GM23338 (cell line): Measurements from ENCODE around the gene PSMD2. TPM values are rescaled to one million over a fixed set of nuclear protein-coding genes. Genes with fewer than 3 reads are reported as not detected.

Experiments
- ATAC-seq: fragments of 200-7000 bp; cut with Tn5 transposase; 3 replicates; pipeline ENCODE4 v1.9.1; 2020
- DNase-seq: peaks from one replicate; pipeline ENCODE4 v3.0.0-alpha.2; 2015; ENCODE audit warnings: low spot score
- H2AFZ ChIP-seq: fragments of 200-600 bp; sonication (generic); 2 replicates; pipeline ENCODE4 v1.8.0; 2016; ENCODE audit warnings: antibody characterized with exemption, mild to moderate bottlenecking, moderate library complexity
- H3F3A ChIP-seq: fragments of 200-600 bp; sonication (generic); replicated peaks from 2 replicates; pipeline ENCODE4 v1.8.0; 2017; ENCODE audit warnings: antibody characterized with exemption, mixed run types, low read depth
- H3K27ac ChIP-seq: fragments of 200-600 bp; sonication (generic); 2 replicates; pipeline ENCODE4 v1.6.1; 2016; ENCODE audit warnings: low read depth
- H3K27me3 ChIP-seq: fragments of 200-600 bp; sonication (generic); 2 replicates; pipeline ENCODE4 v1.8.0; 2016; ENCODE audit warnings: mild to moderate bottlenecking, mixed run types, moderate library complexity; ENCODE audit not compliant: insufficient read depth
- H3K36me3 ChIP-seq: fragments of 200-600 bp; sonication (generic); 2 replicates; pipeline ENCODE4 v1.8.0; 2016; ENCODE audit warnings: mild to moderate bottlenecking; ENCODE audit not compliant: insufficient read depth
- H3K4me1 ChIP-seq: fragments of 200-600 bp; sonication (generic); 2 replicates; pipeline ENCODE4 v1.8.0; 2016; ENCODE audit warnings: mild to moderate bottlenecking, moderate library complexity; ENCODE audit not compliant: insufficient read depth
- H3K4me2 ChIP-seq: fragments of 200-600 bp; sonication (generic); 2 replicates; pipeline ENCODE4 v1.7.1; 2017; ENCODE audit warnings: mixed run types
- H3K4me3 ChIP-seq: fragments of 200-600 bp; sonication (generic); 2 replicates; pipeline ENCODE4 v1.6.1; 2016; ENCODE audit warnings: mixed run types
- H3K79me2 ChIP-seq: fragments of 200-600 bp; sonication (generic); replicated peaks from 2 replicates; pipeline ENCODE4 v1.8.0; 2017; ENCODE audit warnings: mild to moderate bottlenecking; ENCODE audit not compliant: insufficient read depth
- H3K9me2 ChIP-seq: fragments of 200-600 bp; sonication (generic); 2 replicates; pipeline ENCODE4 v1.8.0; 2017; ENCODE audit not compliant: insufficient read depth
- H4K20me1 ChIP-seq: fragments of 200-600 bp; sonication (generic); replicated peaks from 2 replicates; pipeline ENCODE4 v1.8.0; 2017; ENCODE audit warnings: mild to moderate bottlenecking; ENCODE audit not compliant: insufficient read depth
- H3K27ac Mint-ChIP-seq: 2 replicates; pipeline ENCODE4 v1.8.0; 2020; ENCODE audit warnings: inconsistent platforms, mild to moderate bottlenecking, moderate library complexity, mixed read lengths
- H3K27me3 Mint-ChIP-seq: 3 replicates; pipeline ENCODE4 v1.8.0; 2022; ENCODE audit warnings: low read depth, mild to moderate bottlenecking, moderate library complexity, mixed read lengths, inconsistent platforms; ENCODE audit not compliant: insufficient read depth, poor library complexity
- H3K36me3 Mint-ChIP-seq: 3 replicates; pipeline ENCODE4 v1.8.0; 2021; ENCODE audit warnings: low read depth, mild to moderate bottlenecking, inconsistent platforms, moderate library complexity, mixed read lengths
- H3K4me1 Mint-ChIP-seq: 3 replicates; pipeline ENCODE4 v1.8.0; 2020; ENCODE audit warnings: mild to moderate bottlenecking, inconsistent platforms, mixed read lengths
- H3K4me3 Mint-ChIP-seq: 3 replicates; pipeline ENCODE4 v1.8.0; 2021; ENCODE audit warnings: moderate library complexity, mild to moderate bottlenecking, inconsistent platforms, mixed read lengths
- H3K9me3 Mint-ChIP-seq: 3 replicates; pipeline ENCODE4 v1.8.0; 2020; ENCODE audit warnings: moderate library complexity, mild to moderate bottlenecking, inconsistent platforms, mixed read lengths
- CREB1 ChIP-seq: fragments of 250-450 bp; sonication (Bioruptor Pico); IDR thresholded peaks from 2 replicates; pipeline ENCODE4 v1.5.0; 2020; ENCODE audit warnings: low read depth, mild to moderate bottlenecking, moderate library complexity
- CTCF ChIP-seq, 2 experiments: fragments of 200-600 bp in 1 of 2; sonication (generic) in 1 of 2; conservative IDR thresholded peaks; 2 replicates each; pipeline versions ENCODE4 v1.5.1 to v1.6.1; 2016 to 2017; ENCODE audit warnings: antibody characterized with exemption in 2 of 2, low read depth in 2 of 2, mild to moderate bottlenecking in 2 of 2, moderate library complexity in 1 of 2
- EZH2 ChIP-seq: fragments of 200-600 bp; sonication (generic); IDR thresholded peaks from one replicate; pipeline ENCODE4 v1.8.0; 2017; ENCODE audit warnings: antibody characterized with exemption, mild to moderate bottlenecking, low read depth; ENCODE audit not compliant: unreplicated experiment
- EZH2phosphoT487 ChIP-seq: fragments of 200-600 bp; sonication (generic); IDR thresholded peaks from one replicate; pipeline ENCODE4 v1.8.1; 2018; ENCODE audit warnings: antibody characterized with exemption; ENCODE audit not compliant: unreplicated experiment
- JUNB ChIP-seq: IDR thresholded peaks from one replicate; pipeline ENCODE4 v1.6.1; 2016; ENCODE audit warnings: antibody characterized with exemption; ENCODE audit not compliant: unreplicated experiment
- ZNF114 ChIP-seq: fragments of 250-450 bp; sonication (Bioruptor Pico); IDR thresholded peaks from 2 replicates; pipeline ENCODE4 v1.5.0; 2020; ENCODE audit warnings: mild to moderate bottlenecking, moderate library complexity
- polyA plus RNA-seq: library from polyadenylated mRNA; unstranded; fragments of >200 nt; fragmentation: Nextera tagmentation; extraction: Ambion mirVana; gene quantifications from 2 replicates; pipeline ENCODE4 v1.2.1, GENCODE V29; 2016
- total RNA-seq: library from RNA; depleted of rRNA; stranded (reverse); fragments of >200 nt; shearing (Covaris generic); gene quantifications from 2 replicates; pipeline ENCODE4 v1.2.3, GENCODE V29; 2014
- TF ChIP-seq, protein P1 (sequence below): fragments of 250-450 bp; sonication (Bioruptor Pico); IDR thresholded peaks from 2 replicates; pipeline ENCODE4 v1.5.0; 2020; ENCODE audit warnings: mild to moderate bottlenecking, moderate library complexity
- TF ChIP-seq, protein P2 (sequence below): IDR thresholded peaks from one replicate; pipeline ENCODE4 v1.6.1; 2018; ENCODE audit warnings: antibody characterized with exemption; ENCODE audit not compliant: unreplicated experiment

The PSMD2 gene
- total and polyA plus RNA-seq, 2 experiments from 2014 or later: 117 to 507 TPM

- H3K27me3 ChIP-seq: peaks cover 76% of the 10 kb centered on the region
- no peaks in the 10 kb centered on the region for H3K9me2 ChIP-seq
- H4K20me1 ChIP-seq: peaks cover 19% of the 10 kb centered on the region
- H3K4me3 Mint-ChIP-seq: peak overlapping the region; percentile 86
- peaks cover 14% of the 10 kb centered on the region for H3K4me1 Mint-ChIP-seq
- peak overlapping the region; percentile 74 for H2AFZ ChIP-seq
- no peak overlapping the region for H3K27ac Mint-ChIP-seq
- peak overlapping the region; percentile 91 for H3K4me2 ChIP-seq
- H3F3A ChIP-seq: peaks cover 15% of the 10 kb centered on the region
- peak overlapping the region; percentile 76 for H3K4me3 ChIP-seq
- H3K9me3 Mint-ChIP-seq: no peaks in the 10 kb centered on the region; the same call in 1 of the 3 replicates
- TF ChIP-seq ZNF114 (CRISPR knock-in tag): no peak
- TF ChIP-seq EZH2: peak; percentile 14
- H3K79me2 ChIP-seq: no peaks in the 10 kb centered on the region
- no peaks in the 10 kb centered on the region for H3K36me3 ChIP-seq
- peaks cover 8% of the 10 kb centered on the region; the same call in 1 of the 3 replicates for H3K36me3 Mint-ChIP-seq
- H3K4me1 ChIP-seq: peaks cover 3% of the 10 kb centered on the region; the same call in 1 of the 2 replicates
- no peak overlapping the region for H3K27ac ChIP-seq
- DNase-seq (peak; percentile 51), ATAC-seq (peak; percentile 5)
- H3K27me3 Mint-ChIP-seq: peaks cover 55% of the 10 kb centered on the region
Measured at GRCh38 chr3:184260724-184261269, 38.2 kb upstream of the PSMD2 start.

GRCh38 chr3:184261270-184261853 lies 37.7 kb upstream of the PSMD2 start, which contains the start of gene CAMK2N2:
TSS of gene CAMK2N2 (minus strand) at chr3:184261553. CDS start at chr3:184261285, 268 bp downstream.
- ATAC-seq: peak; percentile 75
- peaks cover 15% of the 10 kb centered on the region for H3F3A ChIP-seq
- H3K27ac ChIP-seq: no peak within 1 kb of the TSS
- H3K27me3 Mint-ChIP-seq: peaks cover 55% of the 10 kb centered on the region
- H3K9me2 ChIP-seq: no peaks in the 10 kb centered on the region
- peak within 1 kb of the TSS; percentile 99 for H2AFZ ChIP-seq
- H3K4me1 ChIP-seq: peaks cover 3% of the 10 kb centered on the region; the same call in 1 of the 2 replicates
- H3K4me3 Mint-ChIP-seq: peak within 1 kb of the TSS; percentile 86
- H3K36me3 Mint-ChIP-seq: peaks cover 8% of the 10 kb centered on the region; the same call in 1 of the 3 replicates
- H3K79me2 ChIP-seq: no peaks in the 10 kb centered on the region
- no peaks in the 10 kb centered on the region for H3K36me3 ChIP-seq
- peaks cover 15% of the 10 kb centered on the region for H4K20me1 ChIP-seq
- H3K27me3 ChIP-seq: peaks cover 76% of the 10 kb centered on the region
- H3K4me3 ChIP-seq: peak within 1 kb of the TSS; percentile 91
- H3K4me2 ChIP-seq: peak within 1 kb of the TSS; percentile 98
- H3K27ac Mint-ChIP-seq: no peak within 1 kb of the TSS
- H3K9me3 Mint-ChIP-seq: no peaks in the 10 kb centered on the region; the same call in 1 of the 3 replicates
- H3K4me1 Mint-ChIP-seq: peaks cover 14% of the 10 kb centered on the region
- peak; percentile 83 for DNase-seq
- TF ChIP-seq JUNB (no peak), CTCF (conservative IDR thresholded peaks at IDR 0.05; ENCODE audit: low read depth in 2 of 2) (no peak), EZH2 (no peak), CREB1 (no peak), ZNF114 (CRISPR knock-in tag) (no peak), EZH2phosphoT487 (no peak)
- TF ChIP-seq, protein P1, sequence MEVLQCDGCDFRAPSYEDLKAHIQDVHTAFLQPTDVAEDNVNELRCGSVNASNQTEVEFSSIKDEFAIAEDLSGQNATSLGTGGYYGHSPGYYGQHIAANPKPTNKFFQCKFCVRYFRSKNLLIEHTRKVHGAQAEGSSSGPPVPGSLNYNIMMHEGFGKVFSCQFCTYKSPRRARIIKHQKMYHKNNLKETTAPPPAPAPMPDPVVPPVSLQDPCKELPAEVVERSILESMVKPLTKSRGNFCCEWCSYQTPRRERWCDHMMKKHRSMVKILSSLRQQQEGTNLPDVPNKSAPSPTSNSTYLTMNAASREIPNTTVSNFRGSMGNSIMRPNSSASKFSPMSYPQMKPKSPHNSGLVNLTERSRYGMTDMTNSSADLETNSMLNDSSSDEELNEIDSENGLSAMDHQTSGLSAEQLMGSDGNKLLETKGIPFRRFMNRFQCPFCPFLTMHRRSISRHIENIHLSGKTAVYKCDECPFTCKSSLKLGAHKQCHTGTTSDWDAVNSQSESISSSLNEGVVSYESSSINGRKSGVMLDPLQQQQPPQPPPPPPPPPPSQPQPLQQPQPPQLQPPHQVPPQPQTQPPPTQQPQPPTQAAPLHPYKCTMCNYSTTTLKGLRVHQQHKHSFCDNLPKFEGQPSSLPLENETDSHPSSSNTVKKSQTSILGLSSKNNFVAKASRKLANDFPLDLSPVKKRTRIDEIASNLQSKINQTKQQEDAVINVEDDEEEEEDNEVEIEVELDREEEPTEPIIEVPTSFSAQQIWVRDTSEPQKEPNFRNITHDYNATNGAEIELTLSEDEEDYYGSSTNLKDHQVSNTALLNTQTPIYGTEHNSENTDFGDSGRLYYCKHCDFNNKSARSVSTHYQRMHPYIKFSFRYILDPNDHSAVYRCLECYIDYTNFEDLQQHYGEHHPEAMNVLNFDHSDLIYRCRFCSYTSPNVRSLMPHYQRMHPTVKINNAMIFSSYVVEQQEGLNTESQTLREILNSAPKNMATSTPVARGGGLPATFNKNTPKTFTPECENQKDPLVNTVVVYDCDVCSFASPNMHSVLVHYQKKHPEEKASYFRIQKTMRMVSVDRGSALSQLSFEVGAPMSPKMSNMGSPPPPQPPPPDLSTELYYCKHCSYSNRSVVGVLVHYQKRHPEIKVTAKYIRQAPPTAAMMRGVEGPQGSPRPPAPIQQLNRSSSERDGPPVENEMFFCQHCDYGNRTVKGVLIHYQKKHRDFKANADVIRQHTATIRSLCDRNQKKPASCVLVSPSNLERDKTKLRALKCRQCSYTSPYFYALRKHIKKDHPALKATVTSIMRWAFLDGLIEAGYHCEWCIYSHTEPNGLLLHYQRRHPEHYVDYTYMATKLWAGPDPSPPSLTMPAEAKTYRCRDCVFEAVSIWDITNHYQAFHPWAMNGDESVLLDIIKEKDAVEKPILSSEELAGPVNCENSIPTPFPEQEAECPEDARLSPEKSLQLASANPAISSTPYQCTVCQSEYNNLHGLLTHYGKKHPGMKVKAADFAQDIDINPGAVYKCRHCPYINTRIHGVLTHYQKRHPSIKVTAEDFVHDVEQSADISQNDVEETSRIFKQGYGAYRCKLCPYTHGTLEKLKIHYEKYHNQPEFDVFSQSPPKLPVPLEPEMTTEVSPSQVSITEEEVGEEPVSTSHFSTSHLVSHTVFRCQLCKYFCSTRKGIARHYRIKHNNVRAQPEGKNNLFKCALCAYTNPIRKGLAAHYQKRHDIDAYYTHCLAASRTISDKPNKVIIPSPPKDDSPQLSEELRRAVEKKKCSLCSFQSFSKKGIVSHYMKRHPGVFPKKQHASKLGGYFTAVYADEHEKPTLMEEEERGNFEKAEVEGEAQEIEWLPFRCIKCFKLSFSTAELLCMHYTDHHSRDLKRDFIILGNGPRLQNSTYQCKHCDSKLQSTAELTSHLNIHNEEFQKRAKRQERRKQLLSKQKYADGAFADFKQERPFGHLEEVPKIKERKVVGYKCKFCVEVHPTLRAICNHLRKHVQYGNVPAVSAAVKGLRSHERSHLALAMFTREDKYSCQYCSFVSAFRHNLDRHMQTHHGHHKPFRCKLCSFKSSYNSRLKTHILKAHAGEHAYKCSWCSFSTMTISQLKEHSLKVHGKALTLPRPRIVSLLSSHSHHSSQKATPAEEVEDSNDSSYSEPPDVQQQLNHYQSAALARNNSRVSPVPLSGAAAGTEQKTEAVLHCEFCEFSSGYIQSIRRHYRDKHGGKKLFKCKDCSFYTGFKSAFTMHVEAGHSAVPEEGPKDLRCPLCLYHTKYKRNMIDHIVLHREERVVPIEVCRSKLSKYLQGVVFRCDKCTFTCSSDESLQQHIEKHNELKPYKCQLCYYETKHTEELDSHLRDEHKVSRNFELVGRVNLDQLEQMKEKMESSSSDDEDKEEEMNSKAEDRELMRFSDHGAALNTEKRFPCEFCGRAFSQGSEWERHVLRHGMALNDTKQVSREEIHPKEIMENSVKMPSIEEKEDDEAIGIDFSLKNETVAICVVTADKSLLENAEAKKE (CRISPR knock-in tag): no peak
- TF ChIP-seq, protein P2, sequence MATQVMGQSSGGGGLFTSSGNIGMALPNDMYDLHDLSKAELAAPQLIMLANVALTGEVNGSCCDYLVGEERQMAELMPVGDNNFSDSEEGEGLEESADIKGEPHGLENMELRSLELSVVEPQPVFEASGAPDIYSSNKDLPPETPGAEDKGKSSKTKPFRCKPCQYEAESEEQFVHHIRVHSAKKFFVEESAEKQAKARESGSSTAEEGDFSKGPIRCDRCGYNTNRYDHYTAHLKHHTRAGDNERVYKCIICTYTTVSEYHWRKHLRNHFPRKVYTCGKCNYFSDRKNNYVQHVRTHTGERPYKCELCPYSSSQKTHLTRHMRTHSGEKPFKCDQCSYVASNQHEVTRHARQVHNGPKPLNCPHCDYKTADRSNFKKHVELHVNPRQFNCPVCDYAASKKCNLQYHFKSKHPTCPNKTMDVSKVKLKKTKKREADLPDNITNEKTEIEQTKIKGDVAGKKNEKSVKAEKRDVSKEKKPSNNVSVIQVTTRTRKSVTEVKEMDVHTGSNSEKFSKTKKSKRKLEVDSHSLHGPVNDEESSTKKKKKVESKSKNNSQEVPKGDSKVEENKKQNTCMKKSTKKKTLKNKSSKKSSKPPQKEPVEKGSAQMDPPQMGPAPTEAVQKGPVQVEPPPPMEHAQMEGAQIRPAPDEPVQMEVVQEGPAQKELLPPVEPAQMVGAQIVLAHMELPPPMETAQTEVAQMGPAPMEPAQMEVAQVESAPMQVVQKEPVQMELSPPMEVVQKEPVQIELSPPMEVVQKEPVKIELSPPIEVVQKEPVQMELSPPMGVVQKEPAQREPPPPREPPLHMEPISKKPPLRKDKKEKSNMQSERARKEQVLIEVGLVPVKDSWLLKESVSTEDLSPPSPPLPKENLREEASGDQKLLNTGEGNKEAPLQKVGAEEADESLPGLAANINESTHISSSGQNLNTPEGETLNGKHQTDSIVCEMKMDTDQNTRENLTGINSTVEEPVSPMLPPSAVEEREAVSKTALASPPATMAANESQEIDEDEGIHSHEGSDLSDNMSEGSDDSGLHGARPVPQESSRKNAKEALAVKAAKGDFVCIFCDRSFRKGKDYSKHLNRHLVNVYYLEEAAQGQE: no peak
